Colonic mucosa (tissue), 4 donors: ENCODE results near the gene RNF115. TPM values are rescaled to one million over a fixed set of nuclear protein-coding genes. Genes with fewer than 3 reads are reported as not detected.
"Not testable (repeated sequence)": the region's sequence is repeated elsewhere in the genome, so short reads cannot be mapped to it uniquely, and the experiment has no call there.

Experiments
- DNase-seq: peaks from one replicate; pipeline ENCODE4 v3.0.0-alpha.2; 2020
- H3K27ac ChIP-seq: fragments of 200-600 bp; one replicate; pipeline ENCODE4 v1.8.0; 2021
- H3K27me3 ChIP-seq: fragments of 200-600 bp; one replicate; pipeline ENCODE4 v1.8.0; 2021
- H3K36me3 ChIP-seq: fragments of 200-600 bp; one replicate; pipeline ENCODE4 v1.8.0; 2021
- H3K4me1 ChIP-seq: fragments of 200-600 bp; one replicate; pipeline ENCODE4 v1.8.0; 2021; ENCODE audit warnings: mild to moderate bottlenecking
- H3K4me3 ChIP-seq: fragments of 200-600 bp; one replicate; pipeline ENCODE4 v1.8.0; 2021
- H3K9ac ChIP-seq, 2 donors: one replicate each; pipeline ENCODE4 v1.7.0; 2013; ENCODE audit warnings: control low read depth in 2 of 2, low read depth in 2 of 2, low read length in 2 of 2
- H3K9me3 ChIP-seq: fragments of 200-600 bp; one replicate; pipeline ENCODE4 v1.8.0; 2021
- intact Hi-C: fragments of 100-400 bp; cut with DNase I; formaldehyde crosslinking; loops from one replicate; pipeline ENCODE4 v1.14.1; 2022
- total RNA-seq, 2 donors: library from RNA; stranded (reverse); fragmentation: NEBNext Ultra II Directional in 1 of 2; extraction: Animal tissue kit (Norgen Biotek cat#: 25700) in 1 of 2; gene quantifications; one replicate each; pipeline ENCODE4 v1.2.1, GENCODE V29; 2021
- TF ChIP-seq, protein P1 (sequence below): fragments of 200-600 bp; IDR thresholded peaks from one replicate; pipeline ENCODE4 v1.8.0; 2022; ENCODE audit warnings: antibody characterized with exemption, mild to moderate bottlenecking
- donor health status: healthy.
- donor health status: DM: no; HTN: no; CAD: no.
- donor health status: DM: no; HTN: no; CAD: no.

RNF115 gene
- total RNA-seq, 2 donors from 2014 or later: 6.4 to 6.9 TPM

DNA sequence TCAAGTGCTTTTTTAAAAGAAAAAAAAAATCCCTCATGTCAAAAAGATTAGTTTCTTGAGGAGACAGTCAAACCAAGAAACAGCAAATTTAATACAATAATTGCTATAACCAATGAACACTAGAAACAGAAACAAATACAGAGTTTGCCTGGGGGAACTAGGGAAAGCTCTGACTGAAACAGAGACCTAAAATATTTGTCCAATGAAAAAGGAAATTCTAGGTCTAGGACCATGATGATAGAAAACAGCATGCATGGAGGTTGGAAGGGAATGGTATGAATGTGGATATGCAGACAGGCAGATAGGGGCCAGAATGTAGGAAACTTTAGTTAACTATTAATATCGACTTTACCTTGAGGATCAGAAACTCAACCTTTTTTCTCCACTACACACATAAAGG lies 31.4 kb downstream of the RNF115 start:
- Histone ChIP-seq H3K27me3 (no peaks in the 10 kb centered on the region), H3K27ac (no peak overlapping the region), H3K9ac (no peak overlapping the region), H3K4me1 (no peaks in the 10 kb centered on the region), H3K9me3 (no peaks in the 10 kb centered on the region), H3K36me3 (no peaks in the 10 kb centered on the region), H3K4me3 (no peak overlapping the region)
- intact Hi-C loops: no loop called here
- no peak for DNase-seq
- TF ChIP-seq, protein P1, sequence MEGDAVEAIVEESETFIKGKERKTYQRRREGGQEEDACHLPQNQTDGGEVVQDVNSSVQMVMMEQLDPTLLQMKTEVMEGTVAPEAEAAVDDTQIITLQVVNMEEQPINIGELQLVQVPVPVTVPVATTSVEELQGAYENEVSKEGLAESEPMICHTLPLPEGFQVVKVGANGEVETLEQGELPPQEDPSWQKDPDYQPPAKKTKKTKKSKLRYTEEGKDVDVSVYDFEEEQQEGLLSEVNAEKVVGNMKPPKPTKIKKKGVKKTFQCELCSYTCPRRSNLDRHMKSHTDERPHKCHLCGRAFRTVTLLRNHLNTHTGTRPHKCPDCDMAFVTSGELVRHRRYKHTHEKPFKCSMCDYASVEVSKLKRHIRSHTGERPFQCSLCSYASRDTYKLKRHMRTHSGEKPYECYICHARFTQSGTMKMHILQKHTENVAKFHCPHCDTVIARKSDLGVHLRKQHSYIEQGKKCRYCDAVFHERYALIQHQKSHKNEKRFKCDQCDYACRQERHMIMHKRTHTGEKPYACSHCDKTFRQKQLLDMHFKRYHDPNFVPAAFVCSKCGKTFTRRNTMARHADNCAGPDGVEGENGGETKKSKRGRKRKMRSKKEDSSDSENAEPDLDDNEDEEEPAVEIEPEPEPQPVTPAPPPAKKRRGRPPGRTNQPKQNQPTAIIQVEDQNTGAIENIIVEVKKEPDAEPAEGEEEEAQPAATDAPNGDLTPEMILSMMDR: no peak

DNA sequence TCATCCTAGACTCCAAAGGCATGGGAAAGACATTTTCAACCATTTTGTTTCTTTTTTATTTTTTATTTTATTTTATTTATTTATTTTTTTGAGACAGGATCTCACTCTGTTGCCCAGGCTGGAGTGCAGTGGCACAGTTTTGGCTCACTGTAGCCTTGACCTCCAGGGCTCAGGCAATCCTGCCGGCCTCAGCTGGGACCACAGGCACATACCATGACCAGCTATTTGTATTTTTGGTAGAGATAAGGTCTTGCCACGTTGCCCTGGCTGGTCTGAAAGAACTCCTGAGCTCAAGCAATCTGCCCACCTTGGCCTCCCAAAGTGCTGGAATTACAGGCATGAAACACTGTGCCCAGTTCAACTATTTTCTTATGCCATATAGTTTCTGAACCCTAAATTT lies 32.0 kb downstream of the RNF115 start:
- H3K9ac ChIP-seq, H3K4me3 ChIP-seq, H3K9me3 ChIP-seq, H3K4me1 ChIP-seq, H3K27ac ChIP-seq, H3K27me3 ChIP-seq, H3K36me3 ChIP-seq, intact Hi-C loops, DNase-seq: not testable (repeated sequence)

DNA sequence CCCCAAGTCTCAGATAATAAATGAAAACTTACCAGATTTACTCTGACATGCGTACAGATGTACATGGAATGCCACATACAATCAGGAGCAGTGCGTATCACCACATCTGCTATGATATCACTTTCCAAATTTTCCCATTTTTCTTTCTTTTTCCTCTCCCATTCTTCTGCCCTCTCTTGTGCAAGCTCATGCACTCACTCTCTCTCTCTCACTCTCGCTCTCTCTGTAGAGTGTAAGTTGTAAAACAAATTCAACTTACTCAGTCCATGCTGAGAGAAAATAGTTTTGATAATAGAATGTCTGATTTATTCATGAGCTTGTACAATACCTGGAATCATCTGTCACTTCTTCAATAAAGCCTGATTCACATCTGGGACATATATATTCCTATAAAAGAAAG lies 35.3 kb downstream of the RNF115 start:
- intact Hi-C loops: no loop called here
- Histone ChIP-seq H3K9me3 (no peaks in the 10 kb centered on the region), H3K36me3 (no peaks in the 10 kb centered on the region), H3K4me1 (peaks cover 4% of the 10 kb centered on the region), H3K4me3 (no peak overlapping the region), H3K27me3 (no peaks in the 10 kb centered on the region), H3K9ac (no peak overlapping the region), H3K27ac (no peak overlapping the region)
- TF ChIP-seq, protein P1: no peak
- DNase-seq: no peak

DNA sequence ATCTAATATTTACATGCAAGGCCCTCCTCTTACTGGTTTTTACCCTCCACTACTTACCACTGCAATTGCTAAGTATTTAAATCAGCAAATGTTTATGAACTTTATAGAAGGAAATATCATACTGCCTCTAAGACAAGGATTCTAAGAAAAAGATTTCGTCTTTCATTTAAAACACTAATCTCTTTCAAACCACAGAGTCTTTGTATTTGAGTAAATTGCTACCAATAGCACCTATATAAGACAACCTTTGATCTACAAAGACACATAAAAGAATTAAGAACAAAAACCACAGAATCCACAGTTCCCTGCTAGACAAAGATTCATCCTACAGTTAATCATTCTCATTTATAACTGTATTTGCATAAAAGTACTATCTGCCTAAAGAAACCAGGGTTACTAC lies 37.6 kb downstream of the RNF115 start:
- no peak overlapping the region for H3K27ac ChIP-seq

DNA sequence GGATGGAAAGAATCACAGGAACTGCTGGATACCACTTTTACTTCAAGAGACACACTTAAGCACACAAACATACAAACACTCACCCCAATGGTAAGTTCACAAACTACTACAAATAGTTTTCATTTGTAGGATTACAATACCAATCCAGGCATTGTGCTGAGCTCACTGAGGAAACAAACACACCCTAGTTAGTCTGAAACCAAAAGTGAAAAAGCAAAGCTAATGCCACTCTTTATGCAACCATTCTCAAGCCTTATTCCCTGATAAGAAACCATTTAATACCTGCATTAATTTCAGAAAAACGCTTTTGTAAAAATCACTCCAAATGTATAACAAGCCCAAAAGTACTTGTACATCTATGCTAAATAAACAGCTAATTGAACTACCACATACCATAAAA lies 38.3 kb downstream of the RNF115 start:
- no peaks in the 10 kb centered on the region for H3K36me3 ChIP-seq
- H3K27ac ChIP-seq: no peak overlapping the region
- no peaks in the 10 kb centered on the region for H3K9me3 ChIP-seq
- no peak overlapping the region for H3K9ac ChIP-seq
- H3K4me3 ChIP-seq: no peak overlapping the region
- no peaks in the 10 kb centered on the region for H3K27me3 ChIP-seq
- H3K4me1 ChIP-seq: peaks cover 4% of the 10 kb centered on the region
- TF ChIP-seq, protein P1: no peak
- intact Hi-C loops: no loop called here
- no peak for DNase-seq

More for the DNA sequence above, 37.6 kb downstream of the RNF115 start:
- Histone ChIP-seq H3K36me3 (no peaks in the 10 kb centered on the region), H3K4me3 (no peak overlapping the region), H3K9me3 (no peaks in the 10 kb centered on the region), H3K27me3 (no peaks in the 10 kb centered on the region), H3K4me1 (peaks cover 4% of the 10 kb centered on the region), H3K9ac (no peak overlapping the region)
- TF ChIP-seq, protein P1: no peak
- no peak for DNase-seq
- intact Hi-C loops: no loop called here

DNA sequence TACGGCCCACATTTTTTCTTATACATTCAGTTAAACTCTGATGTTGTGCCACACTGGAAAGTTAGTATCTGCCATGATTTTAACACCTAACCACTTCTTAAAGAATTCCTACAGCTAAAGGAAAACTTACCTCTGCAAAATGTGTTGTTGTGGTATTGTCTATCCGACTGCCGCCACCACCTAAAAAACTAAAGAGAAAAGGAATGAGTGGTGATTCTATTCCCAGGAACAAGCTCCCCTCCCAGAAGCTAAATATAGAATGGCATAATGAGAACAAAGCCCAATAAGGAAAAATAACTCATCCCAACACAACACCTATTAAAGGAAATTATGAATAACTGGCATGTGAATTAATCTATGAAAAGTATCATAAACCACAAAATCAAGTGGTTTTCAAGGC lies 39.5 kb downstream of the RNF115 start:
- DNase-seq: no peak
- Histone ChIP-seq H3K9me3 (no peaks in the 10 kb centered on the region), H3K9ac (no peak overlapping the region), H3K27me3 (no peaks in the 10 kb centered on the region), H3K27ac (no peak overlapping the region), H3K36me3 (no peaks in the 10 kb centered on the region), H3K4me1 (peaks cover 4% of the 10 kb centered on the region), H3K4me3 (no peak overlapping the region)
- intact Hi-C loops: no loop called here
- TF ChIP-seq, protein P1: no peak
